Measurements from ENCODE around the gene LDLRAD4. TPM values are rescaled to one million over a fixed set of nuclear protein-coding genes. Genes with fewer than 3 reads are reported as not detected.

Gene LDLRAD4
- polyA plus RNA-seq, 1 donor, result 9.1 TPM

DNA sequence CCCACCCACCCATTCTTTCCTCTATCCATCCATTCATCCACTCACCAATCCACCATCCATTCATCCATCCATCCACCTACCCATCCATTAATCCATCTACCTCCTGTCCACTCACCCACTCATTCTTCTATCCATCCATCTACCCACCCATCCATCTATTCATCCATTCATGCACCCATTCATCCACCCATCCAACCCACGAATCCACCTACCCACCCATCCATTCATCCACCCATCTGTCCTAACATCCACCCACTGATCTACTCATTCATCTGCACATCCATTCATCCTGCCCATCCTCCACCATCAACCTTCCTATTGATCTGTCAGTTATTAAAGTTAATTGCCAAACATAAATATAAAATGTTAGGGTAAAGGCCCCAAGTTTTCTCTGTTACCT is 25.6 kb downstream of the LDLRAD4 start:
- no peaks in the 10 kb centered on the region for H3K27me3 ChIP-seq (ENCODE audit: control insufficient read depth, insufficient read depth, low read length)

DNA sequence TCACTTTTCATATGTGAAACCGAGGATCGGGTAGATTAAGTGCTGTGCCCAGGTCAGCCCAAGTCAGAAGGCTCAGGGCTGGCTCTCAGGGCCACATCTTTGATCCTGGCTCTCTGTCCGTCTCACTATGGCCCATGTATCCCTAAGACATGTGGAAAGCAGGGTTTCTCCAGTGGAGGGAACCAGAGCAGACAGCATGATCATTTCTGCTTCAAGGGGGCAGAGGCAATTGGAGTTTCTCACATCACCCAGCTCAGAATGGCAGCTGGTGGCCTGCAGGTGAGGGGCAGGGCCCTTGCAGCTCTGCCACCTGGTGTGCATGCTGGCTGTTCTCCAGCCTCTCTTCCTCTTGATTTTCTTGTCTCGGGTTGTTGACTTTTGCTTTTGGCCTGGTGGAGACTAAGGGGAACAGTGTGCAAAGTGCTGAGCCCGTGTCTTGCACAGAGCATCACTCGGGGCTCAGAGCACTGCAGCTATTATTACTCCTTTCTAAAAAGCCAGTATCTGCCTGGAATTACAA is 27.0 kb downstream of the LDLRAD4 start:
- Histone ChIP-seq H3K4me1 (ENCODE audit: control insufficient read depth, insufficient read depth, low read length) (no peaks in the 10 kb centered on the region), H3K9me3 (ENCODE audit: control insufficient read depth, low read depth, low read length) (no peaks in the 10 kb centered on the region), H3K36me3 (ENCODE audit: control insufficient read depth, insufficient read depth, low read length) (no peaks in the 10 kb centered on the region), H3K27ac (ENCODE audit: low read length) (no peak overlapping the region), H3K27me3 (ENCODE audit: control insufficient read depth, insufficient read depth, low read length) (no peaks in the 10 kb centered on the region), H3K4me3 (ENCODE audit: low read length) (no peak overlapping the region)
- DNase-seq, result no peak
- no CpG with 5 or more reads among the region's 6 CpGs for WGBS (ENCODE audit: insufficient coverage, low lambda C conversion rate)

More for the DNA sequence above, 25.6 kb downstream of the LDLRAD4 start:
- H3K4me1 ChIP-seq (ENCODE audit: control insufficient read depth, insufficient read depth, low read length), result no peaks in the 10 kb centered on the region
- DNase-seq, result no peak
- WGBS (ENCODE audit: insufficient coverage, low lambda C conversion rate), result 36% methylated on average over 1 of the region's 1 CpG
- H3K4me3 ChIP-seq (ENCODE audit: low read length), result no peak overlapping the region
- H3K9me3 ChIP-seq (ENCODE audit: control insufficient read depth, low read depth, low read length), result no peaks in the 10 kb centered on the region
- H3K36me3 ChIP-seq (ENCODE audit: control insufficient read depth, insufficient read depth, low read length), result no peaks in the 10 kb centered on the region
- H3K27ac ChIP-seq (ENCODE audit: low read length), result no peak overlapping the region

DNA sequence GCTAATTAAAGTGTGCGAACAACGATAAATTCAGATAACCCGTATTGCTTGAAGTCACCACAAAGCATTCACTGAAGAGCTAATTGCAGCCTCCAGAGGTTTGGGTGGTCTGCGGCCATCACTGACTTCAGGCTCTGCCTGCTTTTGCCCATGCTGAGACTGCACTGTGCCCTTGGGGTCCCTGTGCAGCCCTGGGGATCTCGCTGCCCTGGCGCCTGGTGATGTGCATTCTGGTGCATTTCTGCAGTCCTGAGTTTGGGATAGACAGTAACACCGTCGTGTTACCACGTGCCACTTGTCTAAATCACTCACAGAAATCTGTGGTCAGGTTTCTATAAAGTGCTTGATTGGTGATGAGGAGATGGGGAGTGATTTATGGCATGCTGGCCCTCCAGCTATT is 27.6 kb downstream of the LDLRAD4 start:
- DNase-seq, result no peak
- H3K9me3 ChIP-seq (ENCODE audit: control insufficient read depth, low read depth, low read length), result no peaks in the 10 kb centered on the region
- H3K4me1 ChIP-seq (ENCODE audit: control insufficient read depth, insufficient read depth, low read length), result no peaks in the 10 kb centered on the region
- no peaks in the 10 kb centered on the region for H3K36me3 ChIP-seq (ENCODE audit: control insufficient read depth, insufficient read depth, low read length)
- H3K27me3 ChIP-seq (ENCODE audit: control insufficient read depth, insufficient read depth, low read length), result no peaks in the 10 kb centered on the region
- no peak overlapping the region for H3K27ac ChIP-seq (ENCODE audit: low read length)
- no CpG with 5 or more reads among the region's 9 CpGs for WGBS (ENCODE audit: insufficient coverage, low lambda C conversion rate)
- H3K4me3 ChIP-seq (ENCODE audit: low read length), result no peak overlapping the region

DNA sequence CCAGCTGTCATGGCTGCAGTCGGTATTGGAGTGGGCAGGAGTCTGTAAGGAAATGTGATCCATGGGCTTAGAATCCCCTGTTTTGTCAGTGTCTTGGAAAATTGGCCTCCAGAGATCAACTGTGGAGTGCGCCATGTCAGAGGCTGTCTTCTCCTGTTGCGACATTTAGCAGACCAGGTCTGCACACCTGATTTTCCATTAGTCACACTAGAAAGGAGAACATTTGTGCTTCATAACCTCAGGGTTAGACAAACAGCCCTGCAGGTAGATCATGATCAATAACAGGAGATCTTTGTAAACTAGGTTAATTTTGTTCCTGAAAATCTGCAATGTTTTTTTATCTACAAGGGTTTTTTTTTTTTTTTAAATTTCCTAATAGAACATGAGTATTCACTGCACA is 28.0 kb downstream of the LDLRAD4 start:
- H3K4me1 ChIP-seq (ENCODE audit: control insufficient read depth, insufficient read depth, low read length), result no peaks in the 10 kb centered on the region
- no peak overlapping the region for H3K4me3 ChIP-seq (ENCODE audit: low read length)
- H3K9me3 ChIP-seq (ENCODE audit: control insufficient read depth, low read depth, low read length), result no peaks in the 10 kb centered on the region
- H3K27me3 ChIP-seq (ENCODE audit: control insufficient read depth, insufficient read depth, low read length), result no peaks in the 10 kb centered on the region
- no peak overlapping the region for H3K27ac ChIP-seq (ENCODE audit: low read length)
- H3K36me3 ChIP-seq (ENCODE audit: control insufficient read depth, insufficient read depth, low read length), result no peaks in the 10 kb centered on the region
- no peak for DNase-seq
- WGBS (ENCODE audit: insufficient coverage, low lambda C conversion rate), result no CpG with 5 or more reads among the region's 3 CpGs

DNA sequence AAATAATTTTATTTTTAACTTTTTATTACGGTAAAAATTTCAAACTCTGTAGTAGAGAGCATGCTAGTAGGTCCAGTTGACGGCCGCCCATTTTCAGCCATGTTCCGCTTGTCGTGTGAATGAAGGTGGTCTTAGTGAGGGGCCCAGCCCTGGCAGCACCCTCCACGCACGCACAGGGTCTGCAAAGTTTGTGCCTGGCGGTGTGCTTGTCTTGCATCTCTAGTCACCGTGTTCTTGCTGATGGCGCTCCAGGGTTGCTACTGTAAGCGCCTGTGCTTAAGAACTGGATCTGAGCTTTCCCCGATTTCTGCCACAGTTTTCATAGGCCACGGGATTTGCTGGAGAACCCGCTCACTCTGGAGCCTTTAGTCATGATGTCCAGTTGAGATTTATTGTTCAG is 28.9 kb downstream of the LDLRAD4 start:
- Histone ChIP-seq H3K27me3 (ENCODE audit: control insufficient read depth, insufficient read depth, low read length) (no peaks in the 10 kb centered on the region), H3K9me3 (ENCODE audit: control insufficient read depth, low read depth, low read length) (no peaks in the 10 kb centered on the region), H3K27ac (ENCODE audit: low read length) (no peak overlapping the region), H3K4me1 (ENCODE audit: control insufficient read depth, insufficient read depth, low read length) (no peaks in the 10 kb centered on the region), H3K36me3 (ENCODE audit: control insufficient read depth, insufficient read depth, low read length) (no peaks in the 10 kb centered on the region), H3K4me3 (ENCODE audit: low read length) (no peak overlapping the region)
- DNase-seq, result no peak
- whole genome bisulfite sequencing (ENCODE audit: insufficient coverage, low lambda C conversion rate), result 100% methylated on average over 1 of the region's 14 CpGs

DNA sequence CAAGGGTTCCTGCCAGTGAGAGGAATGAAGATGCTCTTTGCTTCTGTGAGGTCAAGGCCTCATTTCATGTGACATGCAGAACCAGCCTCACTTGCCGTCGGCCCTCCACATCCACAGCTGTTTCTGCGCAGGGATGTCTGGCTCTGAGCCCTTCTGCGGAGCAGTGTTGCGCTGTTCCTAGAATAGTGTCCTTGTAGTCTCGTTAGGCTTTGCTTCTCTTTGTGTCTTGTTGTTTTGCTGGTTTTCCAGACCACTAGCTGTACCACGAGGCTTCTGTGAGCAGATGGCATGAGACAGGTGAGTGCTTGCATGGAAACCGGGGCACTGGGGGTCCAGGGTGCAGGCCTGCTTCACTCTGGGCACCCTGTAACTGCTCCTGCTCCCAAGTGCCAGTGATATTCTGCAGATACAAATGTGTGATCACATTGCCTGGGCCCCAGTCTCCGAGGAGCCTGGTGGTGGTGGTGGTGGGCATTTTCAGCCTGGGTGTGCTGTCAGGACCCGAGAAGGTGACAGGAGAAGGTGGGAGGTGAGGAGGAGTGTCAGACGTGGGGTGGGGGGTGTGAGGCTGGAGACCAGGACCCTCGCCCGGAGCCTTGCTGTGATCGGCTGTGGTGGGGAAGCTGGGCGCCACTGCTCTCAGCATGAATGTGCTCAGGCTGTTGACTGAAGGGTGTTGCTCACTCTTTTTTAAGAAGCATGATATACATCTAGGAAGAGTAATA is 34.3 kb downstream of the LDLRAD4 start:
- H3K4me3 ChIP-seq (ENCODE audit: low read length), result no peak overlapping the region
- H3K27ac ChIP-seq (ENCODE audit: low read length), result no peak overlapping the region
- H3K27me3 ChIP-seq (ENCODE audit: control insufficient read depth, insufficient read depth, low read length), result no peaks in the 10 kb centered on the region
- no peak for DNase-seq
- no peaks in the 10 kb centered on the region for H3K4me1 ChIP-seq (ENCODE audit: control insufficient read depth, insufficient read depth, low read length)
- H3K9me3 ChIP-seq (ENCODE audit: control insufficient read depth, low read depth, low read length), result no peaks in the 10 kb centered on the region
- no CpG with 5 or more reads among the region's 15 CpGs for WGBS (ENCODE audit: insufficient coverage, low lambda C conversion rate)
- no peaks in the 10 kb centered on the region for H3K36me3 ChIP-seq (ENCODE audit: control insufficient read depth, insufficient read depth, low read length)

DNA sequence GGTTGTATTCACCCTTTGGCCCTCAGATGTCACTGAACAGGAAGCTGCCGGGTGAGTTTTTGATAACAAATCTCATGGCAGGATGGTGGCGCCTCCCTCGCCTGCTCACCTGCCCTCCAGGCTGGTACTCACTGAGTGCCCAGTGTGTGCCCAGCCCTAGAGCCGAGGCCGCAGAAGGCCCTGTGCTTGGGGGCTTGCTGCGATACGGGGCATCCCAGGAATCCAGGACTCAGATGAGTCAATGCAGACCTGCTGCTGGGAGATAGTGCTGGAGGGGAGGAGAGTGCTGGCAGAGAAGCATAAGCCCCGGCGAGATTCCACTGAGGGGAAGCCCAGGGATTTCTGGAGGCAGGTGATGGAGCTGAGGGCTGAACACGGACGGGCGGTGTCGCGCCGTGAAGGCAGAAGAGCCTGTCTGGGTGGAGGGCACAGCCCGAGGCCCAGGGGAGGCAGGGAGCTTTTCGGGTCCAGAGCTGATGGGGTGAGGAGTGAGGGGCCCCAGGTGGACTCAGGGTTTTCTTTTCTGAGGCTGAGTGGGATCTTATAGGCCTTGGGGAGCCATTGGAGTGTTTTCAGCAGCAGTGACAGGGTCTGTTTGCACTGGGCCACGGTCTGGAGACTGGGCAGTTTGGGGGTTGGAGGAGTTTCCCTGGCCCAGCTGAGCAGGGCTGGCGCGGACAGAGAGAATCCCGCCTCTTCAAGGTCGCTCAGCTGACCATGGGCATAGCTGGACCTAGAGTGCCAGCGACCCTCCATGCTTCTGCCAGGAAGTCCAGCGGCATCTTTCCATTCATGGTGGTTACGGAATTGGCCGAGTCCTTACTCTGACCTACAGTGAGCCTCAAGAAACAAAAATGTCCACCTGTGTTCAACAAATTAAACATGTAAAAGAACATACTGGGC is 35.5 kb downstream of the LDLRAD4 start:
- Histone ChIP-seq H3K9me3 (ENCODE audit: control insufficient read depth, low read depth, low read length) (no peaks in the 10 kb centered on the region), H3K4me1 (ENCODE audit: control insufficient read depth, insufficient read depth, low read length) (no peaks in the 10 kb centered on the region), H3K4me3 (ENCODE audit: low read length) (no peak overlapping the region), H3K27ac (ENCODE audit: low read length) (no peak overlapping the region), H3K36me3 (ENCODE audit: control insufficient read depth, insufficient read depth, low read length) (no peaks in the 10 kb centered on the region), H3K27me3 (ENCODE audit: control insufficient read depth, insufficient read depth, low read length) (no peaks in the 10 kb centered on the region)
- no CpG with 5 or more reads among the region's 26 CpGs for WGBS (ENCODE audit: insufficient coverage, low lambda C conversion rate)
- DNase-seq, result no peak

DNA sequence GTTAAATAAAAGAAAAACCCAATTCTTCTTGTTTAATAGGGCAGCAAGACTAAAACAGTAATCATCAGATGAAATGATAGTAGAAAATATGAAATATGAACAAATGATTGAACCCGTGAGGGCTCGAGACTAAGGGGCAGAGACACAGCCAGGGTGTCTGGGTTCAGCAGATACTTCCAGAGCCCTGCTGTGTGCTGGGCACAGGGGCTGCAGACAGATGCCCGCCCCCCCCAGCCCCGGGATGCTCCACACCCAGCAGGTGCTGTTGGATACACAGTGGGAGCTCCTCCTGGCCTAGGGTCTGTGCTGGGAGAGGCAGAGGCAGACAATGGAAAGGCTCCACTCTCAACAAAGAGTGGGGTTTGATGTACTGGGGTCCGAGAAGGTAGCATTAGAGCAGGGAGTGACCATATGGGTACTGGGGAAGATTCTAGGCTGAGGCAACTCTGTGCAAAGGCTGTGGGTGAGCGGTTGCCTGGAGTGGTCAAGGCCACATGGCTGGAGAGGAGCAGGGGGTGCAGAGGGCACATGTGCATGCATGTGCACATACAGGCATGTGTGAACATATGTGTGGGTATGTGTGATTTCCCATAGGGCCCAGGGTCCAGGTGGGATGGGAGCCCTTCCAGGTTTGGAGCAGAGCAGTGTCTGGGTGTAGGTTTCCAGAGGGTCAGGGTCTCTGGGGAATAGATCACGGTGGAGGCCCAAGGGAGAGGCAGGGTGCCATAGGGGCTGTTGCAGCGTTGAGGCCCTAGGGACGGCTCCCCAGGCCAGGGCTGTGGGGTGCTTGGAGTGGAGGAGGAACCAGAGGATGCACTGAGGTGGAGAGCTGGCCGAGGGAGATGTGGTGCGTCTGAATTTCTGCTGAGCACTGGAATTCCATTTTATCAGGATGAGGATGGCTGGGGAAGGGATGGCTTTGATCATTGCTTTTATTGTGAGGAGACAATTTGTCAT is 36.7 kb downstream of the LDLRAD4 start:
- no peak overlapping the region for H3K27ac ChIP-seq (ENCODE audit: low read length)
- H3K4me3 ChIP-seq (ENCODE audit: low read length), result no peak overlapping the region
- H3K36me3 ChIP-seq (ENCODE audit: control insufficient read depth, insufficient read depth, low read length), result no peaks in the 10 kb centered on the region
- no peaks in the 10 kb centered on the region for H3K27me3 ChIP-seq (ENCODE audit: control insufficient read depth, insufficient read depth, low read length)
- DNase-seq, result no peak
- H3K4me1 ChIP-seq (ENCODE audit: control insufficient read depth, insufficient read depth, low read length), result no peaks in the 10 kb centered on the region
- WGBS (ENCODE audit: insufficient coverage, low lambda C conversion rate), result no CpG with 5 or more reads among the region's 11 CpGs
- no peaks in the 10 kb centered on the region for H3K9me3 ChIP-seq (ENCODE audit: control insufficient read depth, low read depth, low read length)

DNA sequence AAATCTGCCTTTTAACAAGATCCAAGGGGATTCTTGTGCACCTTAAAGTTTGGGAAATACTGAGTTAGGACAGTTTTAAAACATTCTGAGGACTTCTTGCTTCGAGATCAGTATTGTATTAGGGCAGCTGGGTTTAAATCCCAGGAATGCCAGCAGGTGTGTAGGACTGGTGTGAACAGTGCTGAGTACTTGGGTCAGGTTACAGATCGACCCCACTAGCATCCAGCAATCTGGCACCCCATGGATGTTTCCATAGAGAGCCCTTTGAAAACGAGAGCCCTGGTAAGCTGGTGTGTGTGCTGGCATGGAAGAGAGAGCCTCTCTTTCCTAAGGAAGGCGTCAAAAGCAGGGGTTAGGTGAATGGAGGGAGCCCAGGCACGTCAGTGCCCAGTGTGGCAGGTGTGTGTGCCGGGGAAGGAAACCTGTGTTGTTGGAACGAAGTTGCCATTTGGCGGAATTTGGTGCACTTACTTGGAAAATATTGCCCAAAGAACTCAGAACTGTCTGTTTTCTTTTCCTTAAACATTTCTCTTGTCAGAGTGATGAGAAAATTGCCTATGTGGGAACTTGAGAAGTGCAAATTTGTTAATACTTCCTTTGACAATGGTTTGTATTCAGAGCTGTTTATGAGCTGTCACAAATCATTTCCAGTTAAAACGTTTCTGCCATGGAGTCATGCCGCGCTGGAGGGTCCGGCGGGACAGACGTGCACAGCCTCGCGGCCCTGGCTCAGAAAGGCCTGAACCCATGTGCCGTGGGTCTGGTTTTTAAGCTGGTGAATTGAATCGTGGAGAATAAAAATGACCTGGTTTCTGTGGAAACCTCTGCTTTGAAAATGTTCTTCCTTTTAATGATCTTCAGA is 38.1 kb downstream of the LDLRAD4 start:
- Histone ChIP-seq H3K27ac (ENCODE audit: low read length) (no peak overlapping the region), H3K4me1 (ENCODE audit: control insufficient read depth, insufficient read depth, low read length) (no peaks in the 10 kb centered on the region), H3K27me3 (ENCODE audit: control insufficient read depth, insufficient read depth, low read length) (no peaks in the 10 kb centered on the region), H3K4me3 (ENCODE audit: low read length) (no peak overlapping the region), H3K9me3 (ENCODE audit: control insufficient read depth, low read depth, low read length) (no peaks in the 10 kb centered on the region), H3K36me3 (ENCODE audit: control insufficient read depth, insufficient read depth, low read length) (no peaks in the 10 kb centered on the region)
- no CpG with 5 or more reads among the region's 18 CpGs for WGBS (ENCODE audit: insufficient coverage, low lambda C conversion rate)
- no peak for DNase-seq

Data from large intestine (tissue), 3 donors.